HEK293T (cell line): ENCODE results near the gene NCR3LG1.

Experiments used
- FOXK2 ChIP-seq: fragments of 450-650 bp; IDR thresholded peaks from 2 replicates; pipeline ENCODE4 v1.6.1; 2016; ENCODE audit warnings: mild to moderate bottlenecking
- PKNOX1 ChIP-seq: fragments of 450-650 bp; IDR thresholded peaks from 2 replicates; pipeline ENCODE4 v1.6.1; 2016

DNA sequence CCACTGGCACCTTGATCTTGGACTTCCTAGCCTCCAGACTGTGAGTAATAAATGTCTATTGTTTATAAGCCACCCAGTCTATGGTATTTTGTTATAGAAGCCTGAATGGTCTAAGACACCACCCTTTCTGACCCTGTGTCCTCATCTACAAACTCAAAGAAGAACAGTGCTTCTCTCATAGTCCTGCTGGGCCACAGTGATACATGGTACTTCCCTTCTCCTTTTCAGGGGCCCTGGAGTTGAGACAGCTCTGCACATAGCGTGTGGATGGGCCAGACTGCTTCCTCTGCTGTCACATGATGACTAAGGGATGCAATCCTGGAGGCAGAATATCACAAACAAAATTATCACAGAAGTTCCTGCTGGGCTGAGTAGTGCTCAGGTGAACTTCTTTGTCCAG is 31.9 kb downstream of the NCR3LG1 start:
- no peak for TF ChIP-seq FOXK2
- TF ChIP-seq PKNOX1, result no peak
